Kasumi-1 (cell line): ENCODE results near the gene SASH3.
A peak's percentile ranks its signal among the peaks of the same experiment; 100 is the strongest.

ENCODE experiments used
- DNase-seq, 2 experiments: peaks; one replicate each; lab custom pipeline; 2025; lab: John Stamatoyannopoulos, UW

SASH3 gene

DNA sequence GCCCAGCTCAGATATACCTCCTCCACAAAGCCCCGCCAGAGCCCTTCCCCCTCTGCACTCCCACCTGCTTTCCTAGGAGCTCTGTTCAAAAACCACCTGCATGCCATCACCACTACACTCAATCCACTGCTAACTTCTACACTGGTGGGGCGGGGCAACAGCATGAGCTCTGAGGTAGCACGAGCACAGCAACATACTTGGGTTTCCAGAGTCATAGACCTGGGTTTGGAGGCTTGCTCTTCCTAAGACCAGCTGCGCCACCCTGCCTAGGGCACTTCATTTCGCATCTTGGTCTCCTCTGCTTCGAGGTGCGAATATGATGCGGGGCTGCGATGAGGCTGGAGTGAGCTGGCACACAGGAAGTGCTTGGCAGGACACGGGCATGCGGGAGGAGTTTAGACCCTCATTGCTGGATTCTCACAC is 3.6 kb downstream of the SASH3 start:
- no peak for DNase-seq

DNA sequence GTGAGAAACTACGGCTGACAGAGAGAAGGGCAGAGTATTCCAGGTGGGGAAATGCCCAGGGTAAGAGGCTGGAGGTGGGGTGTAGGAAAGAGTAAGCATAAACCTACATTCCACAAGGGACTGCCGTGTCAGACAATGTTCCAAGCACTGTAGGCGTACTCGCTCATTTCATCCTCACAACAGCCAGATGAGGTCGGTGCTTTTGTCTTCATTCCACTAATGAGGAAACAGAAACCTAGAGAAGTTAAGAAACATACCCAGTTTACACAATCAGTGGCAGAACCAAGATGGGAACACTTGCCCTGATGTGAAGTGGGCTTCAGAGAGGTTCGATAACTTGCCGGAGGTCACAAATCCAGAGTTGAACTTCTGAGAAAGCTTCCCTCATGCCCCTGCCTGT is 4.6 kb downstream of the SASH3 start:
- DNase-seq, result no peak

GRCh38 chrX:129785160-129785947 is 5.6 kb downstream of the SASH3 start:
- DNase-seq, result no peak

DNA sequence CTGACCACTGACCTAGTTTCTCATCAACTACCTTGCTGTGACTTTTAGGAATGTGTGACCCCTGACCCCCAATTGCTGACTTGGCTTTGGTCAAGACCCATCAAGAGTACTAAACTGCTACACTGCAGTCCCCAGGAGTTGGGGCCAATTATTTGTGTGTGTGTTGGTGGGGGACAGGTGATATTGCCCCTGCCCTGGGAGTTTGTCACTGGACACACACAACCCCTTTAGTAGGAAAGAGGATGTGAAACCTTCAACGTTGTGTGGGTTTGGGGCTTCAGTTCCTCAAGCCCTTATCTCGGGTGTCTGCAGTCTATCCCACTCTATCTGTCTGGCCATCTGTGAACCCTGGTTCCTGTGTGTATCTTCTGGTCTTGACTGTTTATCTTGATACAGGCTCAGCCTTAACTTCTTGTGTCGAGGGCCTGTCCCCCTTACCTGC is 6.5 kb downstream of the SASH3 start:
- DNase-seq, result peak; percentile 26 to 53

- no peak for DNase-seq
These were observed 7.7 kb downstream of the SASH3 start for GRCh38 chrX:129787336-129788055.

DNA sequence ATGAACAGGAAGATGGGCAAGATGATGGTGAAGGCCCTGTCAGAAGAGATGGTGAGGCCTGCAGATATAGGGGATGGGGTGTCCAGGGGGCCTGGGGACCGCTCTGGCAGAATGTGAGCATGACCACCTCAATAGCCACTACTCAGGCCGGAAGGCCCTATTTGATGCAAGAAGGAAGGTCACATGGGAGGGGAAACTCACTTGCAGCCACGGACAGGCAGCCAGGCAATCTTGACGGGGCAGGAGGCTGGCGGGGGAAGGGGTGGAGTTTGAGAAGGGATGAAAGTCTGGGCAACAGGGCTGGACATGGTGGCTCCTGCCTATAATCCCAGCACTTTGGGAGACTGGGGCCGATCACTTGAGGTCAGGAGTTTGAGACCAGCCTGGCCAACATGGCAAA is 8.8 kb downstream of the SASH3 start:
- no peak for DNase-seq

- no peak for DNase-seq
These were observed 10.4 kb downstream of the SASH3 start for GRCh38 chrX:129790146-129790545.

- no peak for DNase-seq
These were observed 11.1 kb downstream of the SASH3 start for GRCh38 chrX:129790808-129791207.

- DNase-seq, result no peak
These were observed 11.6 kb downstream of the SASH3 start for GRCh38 chrX:129791336-129791735.

- no peak for DNase-seq
These were observed 12.3 kb downstream of the SASH3 start for GRCh38 chrX:129791961-129792570.

- DNase-seq, result no peak
These were observed 13.0 kb downstream of the SASH3 start for GRCh38 chrX:129792586-129793291.

- DNase-seq, result no peak
These were observed 13.9 kb downstream of the SASH3 start for GRCh38 chrX:129793604-129794191.

GRCh38 chrX:129795584-129795983 is 15.8 kb downstream of the SASH3 start:
- DNase-seq, result no peak

GRCh38 chrX:129797251-129797906 is 17.6 kb downstream of the SASH3 start:
- DNase-seq, result no peak

GRCh38 chrX:129798456-129798855 is 18.7 kb downstream of the SASH3 start:
- DNase-seq, result no peak

DNA sequence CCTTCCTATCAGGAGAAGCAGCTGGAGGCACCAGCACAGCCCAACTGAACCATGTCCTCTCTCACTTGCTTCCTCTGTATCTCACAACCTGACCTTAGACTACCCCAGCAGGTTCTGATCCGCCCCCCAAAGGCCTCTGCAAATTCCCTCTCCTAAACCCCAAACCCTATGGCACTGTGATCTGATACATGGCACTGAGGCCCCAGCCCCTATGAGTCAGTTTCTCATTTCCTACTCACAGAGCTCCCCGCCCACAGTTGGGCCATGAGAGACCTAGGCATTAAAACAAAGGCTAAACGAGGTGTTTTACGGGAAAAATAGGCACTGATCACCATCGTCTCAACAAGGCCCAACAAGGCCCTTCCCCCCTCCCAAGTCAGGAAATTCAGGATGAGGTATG is 19.1 kb downstream of the SASH3 start:
- no peak for DNase-seq

GRCh38 chrX:129800186-129800585 is 20.4 kb downstream of the SASH3 start:
- DNase-seq, result no peak

- no peak for DNase-seq
These were observed 23.1 kb downstream of the SASH3 start for GRCh38 chrX:129802863-129803262.

DNA sequence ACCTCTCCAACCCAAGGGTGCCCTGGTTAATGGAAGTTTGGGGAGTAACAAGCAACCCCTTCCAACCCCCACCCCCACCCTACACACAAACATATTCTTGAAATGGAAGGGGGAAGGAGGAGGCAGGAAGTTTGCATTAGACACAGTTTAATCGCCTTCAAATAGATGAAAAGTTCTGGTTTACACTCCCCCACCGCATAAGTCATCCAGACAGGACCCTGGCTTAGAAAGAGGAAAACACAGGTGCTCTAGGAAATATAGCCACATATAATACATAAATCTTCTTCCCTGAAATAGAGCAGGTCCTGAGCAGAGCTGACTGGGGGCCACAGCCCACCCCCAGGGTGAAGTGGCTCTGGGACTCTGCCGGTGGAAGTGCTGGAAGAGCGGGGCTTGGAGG is 25.1 kb downstream of the SASH3 start:
- DNase-seq, result no peak

GRCh38 chrX:129808158-129808828 is 28.5 kb downstream of the SASH3 start:
- no peak for DNase-seq
